DMS 273 treated with DMSO at 0.1 percent for 48 hours (cell line): Measurements from ENCODE around the gene PLVAP.
A peak's percentile ranks its signal among the peaks of the same experiment; 100 is the strongest.
"Not testable (repeated sequence)": the region's sequence is repeated elsewhere in the genome, so short reads cannot be mapped to it uniquely, and the experiment has no call there.

Experiments
- DNase-seq: peaks from one replicate; lab custom pipeline; 2025; lab: John Stamatoyannopoulos, UW

PLVAP gene

DNA sequence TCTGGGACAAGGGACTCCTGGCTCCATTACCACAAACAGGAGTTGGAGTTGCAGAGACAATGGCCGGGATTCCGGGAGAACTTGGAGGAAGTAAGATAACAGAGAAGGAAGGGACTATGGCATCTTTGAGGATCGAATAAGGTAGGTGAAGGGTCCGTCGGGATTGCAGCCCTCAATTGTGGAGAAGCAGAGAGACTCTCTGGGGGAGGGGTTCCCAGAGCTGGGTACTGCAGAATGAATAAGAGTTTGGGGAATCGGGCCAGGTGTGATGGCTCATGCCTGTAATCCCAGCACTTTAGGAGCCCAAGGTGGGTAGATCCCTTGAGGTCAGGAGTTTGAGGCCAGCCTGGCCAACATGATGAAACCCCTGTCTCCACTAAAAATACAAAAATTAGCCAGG, 24.5 kb upstream of the PLVAP start:
- no peak for DNase-seq

DNA sequence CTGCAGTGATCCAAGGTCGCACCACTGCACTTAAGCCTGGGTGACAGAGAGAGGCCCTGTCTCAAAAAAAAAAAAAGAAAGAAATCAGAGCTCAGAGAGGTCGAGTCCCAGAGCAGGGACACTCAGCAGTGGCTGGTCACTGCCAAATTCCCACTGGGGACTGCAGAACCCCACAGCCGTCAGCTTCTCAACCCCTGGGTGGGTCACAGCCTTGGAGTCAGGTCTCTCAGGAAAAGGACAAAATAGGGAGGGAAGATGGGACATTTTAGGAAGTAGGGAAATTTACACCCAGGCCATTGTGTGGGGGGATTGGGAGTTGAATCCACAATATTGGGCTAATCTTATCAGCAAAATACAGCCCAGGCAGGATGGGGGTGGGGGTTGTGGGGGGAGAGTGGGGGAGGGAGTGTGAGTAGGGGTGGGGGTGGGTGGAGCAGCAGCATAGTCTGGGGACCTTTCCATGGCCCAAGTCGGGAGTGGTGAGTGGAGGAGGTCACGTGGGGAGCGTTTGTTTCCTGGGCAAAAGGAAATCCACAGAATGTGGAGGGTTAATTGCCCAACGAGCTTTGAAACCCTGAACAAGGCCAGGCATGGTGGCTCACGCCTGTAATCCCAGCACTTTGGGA, 21.9 kb upstream of the PLVAP start:
- no peak for DNase-seq

DNA sequence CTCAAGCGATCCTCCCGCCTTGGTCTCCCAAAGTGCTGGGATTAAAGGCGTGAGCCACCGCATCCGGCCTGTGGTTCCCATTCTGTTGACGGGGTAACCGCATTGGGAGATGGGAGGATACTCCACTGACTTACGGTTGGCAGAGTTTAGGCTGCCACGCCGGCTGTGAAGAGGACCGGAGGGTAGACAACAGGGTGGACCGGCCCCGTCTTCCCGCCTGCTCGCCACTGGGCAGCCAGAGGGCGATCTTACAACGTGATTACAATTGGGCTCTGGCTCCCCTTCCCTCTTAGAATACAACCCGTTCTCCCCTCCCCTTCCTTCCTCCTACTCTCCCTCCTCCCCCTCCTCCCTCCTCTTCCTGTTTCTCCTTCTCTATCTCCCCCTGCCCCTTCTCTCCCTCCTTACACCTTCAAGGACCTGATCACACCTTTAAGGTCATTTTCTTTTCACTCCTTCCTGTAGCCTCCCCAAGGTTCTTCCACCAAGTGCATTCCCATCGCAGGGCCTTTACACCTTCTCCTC, 17.8 kb upstream of the PLVAP start:
- DNase-seq: no peak

DNA sequence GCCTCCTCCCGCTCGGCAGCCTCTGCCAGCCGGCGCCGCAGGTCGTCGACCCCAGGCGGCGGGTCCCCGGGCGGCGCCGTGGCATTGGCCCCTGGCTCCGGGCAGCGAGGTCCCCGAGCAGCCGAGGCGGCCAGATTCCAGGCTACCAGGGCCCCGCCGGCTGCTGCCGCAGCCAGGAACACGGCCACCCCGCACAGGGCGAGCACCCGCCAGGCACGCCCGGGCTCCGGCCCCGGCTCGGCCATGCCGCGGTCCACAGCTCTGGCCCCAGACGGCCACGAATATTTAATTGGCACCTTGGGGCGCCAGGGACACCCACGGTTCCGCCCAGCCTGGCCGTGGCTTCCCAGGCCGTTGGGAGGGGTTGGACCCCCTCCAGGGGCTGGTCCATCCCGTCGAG, 16.8 kb upstream of the PLVAP start, which contains the start of gene CCDC194:
CCDC194 (minus strand) TSS at position 283 of the 400 bp plus-strand sequence; CDS start at position 245, 38 bp downstream.
- no peak for DNase-seq

DNA sequence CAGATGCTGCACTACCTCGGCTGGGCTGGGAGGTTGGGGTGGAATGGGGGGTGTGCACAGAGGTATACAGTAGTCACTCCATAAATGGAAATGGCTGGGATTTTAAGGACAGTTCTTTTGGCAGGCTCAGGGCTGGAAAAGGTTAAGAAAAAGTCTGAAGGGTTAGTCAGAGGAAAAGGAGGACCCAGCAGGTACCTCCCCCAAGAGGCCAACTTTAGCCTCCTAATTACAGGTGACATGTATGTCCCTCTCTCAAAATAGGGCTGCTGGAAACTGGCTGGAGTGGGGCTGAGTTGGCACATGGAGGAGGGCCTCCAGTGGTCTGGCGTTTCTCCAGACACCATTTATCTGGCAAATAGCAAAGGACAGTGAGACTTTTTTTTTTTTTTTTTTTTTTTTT, 15.9 kb upstream of the PLVAP start:
- DNase-seq: no peak

DNA sequence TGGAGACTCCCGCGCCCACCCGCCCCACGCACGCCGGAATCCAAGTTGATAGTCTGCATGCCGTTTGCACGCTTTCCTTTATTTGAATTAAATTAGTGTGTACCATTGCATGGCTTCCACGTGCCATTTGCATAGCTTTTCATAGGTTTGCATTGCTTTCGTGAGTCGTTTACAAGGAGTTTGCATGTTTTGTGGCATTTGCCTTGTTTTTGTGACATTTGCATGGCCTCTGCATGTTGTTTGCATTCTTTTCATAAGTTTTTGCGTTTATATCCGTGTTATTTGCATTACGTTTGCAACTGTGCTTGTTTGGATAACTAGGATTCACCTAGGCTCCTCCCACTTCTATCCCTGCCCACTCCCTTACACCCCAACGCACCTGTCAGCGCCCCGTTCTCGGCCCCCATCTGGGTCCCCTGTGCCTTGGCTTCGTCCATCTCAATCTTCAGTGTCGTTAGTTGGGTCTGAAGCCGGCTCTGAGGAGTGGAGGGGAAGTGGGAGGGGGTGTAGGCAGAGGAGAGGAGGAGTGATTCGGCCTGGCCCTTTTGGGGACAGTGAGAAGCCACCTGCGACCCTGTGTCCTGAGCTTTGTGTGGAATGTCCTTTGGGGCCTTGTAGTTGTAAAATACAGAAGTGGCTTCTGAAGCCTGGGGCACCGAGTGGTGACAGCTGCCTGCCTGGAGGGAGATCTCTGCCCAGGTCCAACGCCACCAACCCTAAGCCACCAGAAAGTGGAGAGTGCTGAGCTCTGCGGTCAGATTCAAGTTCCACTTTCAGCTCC, 14.4 kb upstream of the PLVAP start:
- no peak for DNase-seq

DNA sequence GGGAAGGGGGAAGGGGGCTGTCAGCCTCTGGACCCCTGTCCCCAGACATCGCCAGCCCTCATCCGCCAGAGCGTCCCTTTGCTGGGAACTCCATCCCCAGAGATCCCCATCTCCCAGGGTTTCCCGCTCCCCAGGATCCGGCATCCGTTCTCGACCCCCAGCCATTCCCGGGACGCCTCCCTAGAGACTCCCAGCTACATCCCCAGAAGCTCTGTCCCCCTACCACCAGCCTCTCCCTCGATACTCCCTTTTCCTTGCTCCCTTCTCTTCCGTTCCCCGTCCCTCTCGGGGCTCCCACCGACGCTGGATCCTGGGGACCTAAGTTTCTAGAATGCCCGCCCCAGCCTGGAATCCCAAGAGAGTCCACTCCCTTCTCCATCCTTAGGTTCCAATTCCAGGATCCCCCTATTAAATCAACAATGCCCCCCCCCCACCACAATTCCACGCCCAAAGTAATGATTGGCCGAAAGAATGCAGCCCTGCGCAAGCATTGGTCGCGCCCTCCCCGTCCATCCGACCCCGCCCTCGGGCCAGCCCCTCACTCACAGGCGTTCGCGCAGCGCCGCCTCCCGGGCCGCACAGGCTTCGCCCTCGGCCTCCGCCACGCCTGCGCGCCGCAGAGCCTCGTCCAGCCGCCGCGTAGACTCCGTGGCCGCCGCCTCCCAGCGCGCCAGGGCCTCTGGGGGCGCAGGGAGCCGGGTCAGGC, 13.7 kb upstream of the PLVAP start:
- peak; percentile 83 for DNase-seq

DNA sequence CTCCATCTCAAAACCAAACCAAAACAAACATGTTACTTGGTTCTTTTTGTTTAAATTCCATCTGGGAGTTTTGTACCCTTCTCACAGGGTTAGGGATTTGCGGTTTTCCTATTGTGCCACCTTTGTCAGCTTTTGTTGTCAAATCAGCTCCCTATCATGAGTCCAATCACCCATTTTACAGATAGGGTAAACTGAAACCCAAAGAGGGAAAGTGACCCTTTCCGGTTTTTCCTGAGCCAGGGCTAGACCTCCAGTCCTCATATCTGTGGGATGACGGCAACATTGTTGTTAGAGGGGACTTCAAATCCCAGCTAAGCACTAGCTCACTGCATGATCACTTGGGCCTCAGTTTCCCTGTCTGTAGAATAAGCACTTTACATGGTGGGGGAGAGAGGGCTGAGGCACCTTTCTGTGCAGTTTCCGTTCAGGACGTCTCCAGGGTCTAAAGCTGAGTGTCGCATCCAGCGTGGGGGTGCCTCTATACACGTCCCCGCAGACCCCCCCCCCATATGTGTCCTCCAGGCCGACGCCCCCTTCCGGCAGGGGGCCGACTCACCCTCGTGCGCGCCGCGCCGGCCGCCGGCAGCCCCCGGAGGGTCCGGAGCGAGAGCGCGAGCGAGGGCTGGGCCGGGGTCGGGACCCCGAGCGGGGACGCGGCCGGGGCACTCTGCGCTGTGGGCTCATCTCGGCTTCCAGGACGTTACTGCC, 13.0 kb upstream of the PLVAP start:
- DNase-seq: no peak

DNA sequence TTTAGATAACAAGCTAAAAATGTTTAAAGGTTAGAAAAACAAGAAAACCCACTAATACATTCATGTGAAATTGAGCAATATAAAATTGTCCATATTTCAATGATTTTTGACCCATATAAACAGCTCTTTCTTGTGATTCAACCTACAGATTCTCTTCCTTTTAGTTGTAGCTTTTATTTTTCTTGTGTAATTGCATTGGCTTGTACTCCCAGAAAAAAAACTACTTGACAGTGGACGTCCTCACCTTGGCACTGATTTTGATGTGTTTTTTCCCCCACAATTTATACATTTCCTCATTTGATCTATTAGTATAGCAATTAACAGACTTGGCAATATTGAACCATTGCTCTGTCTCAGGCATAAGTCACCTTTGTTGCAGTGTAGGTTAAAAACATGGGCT, 12.1 kb upstream of the PLVAP start:
- DNase-seq: no peak

DNA sequence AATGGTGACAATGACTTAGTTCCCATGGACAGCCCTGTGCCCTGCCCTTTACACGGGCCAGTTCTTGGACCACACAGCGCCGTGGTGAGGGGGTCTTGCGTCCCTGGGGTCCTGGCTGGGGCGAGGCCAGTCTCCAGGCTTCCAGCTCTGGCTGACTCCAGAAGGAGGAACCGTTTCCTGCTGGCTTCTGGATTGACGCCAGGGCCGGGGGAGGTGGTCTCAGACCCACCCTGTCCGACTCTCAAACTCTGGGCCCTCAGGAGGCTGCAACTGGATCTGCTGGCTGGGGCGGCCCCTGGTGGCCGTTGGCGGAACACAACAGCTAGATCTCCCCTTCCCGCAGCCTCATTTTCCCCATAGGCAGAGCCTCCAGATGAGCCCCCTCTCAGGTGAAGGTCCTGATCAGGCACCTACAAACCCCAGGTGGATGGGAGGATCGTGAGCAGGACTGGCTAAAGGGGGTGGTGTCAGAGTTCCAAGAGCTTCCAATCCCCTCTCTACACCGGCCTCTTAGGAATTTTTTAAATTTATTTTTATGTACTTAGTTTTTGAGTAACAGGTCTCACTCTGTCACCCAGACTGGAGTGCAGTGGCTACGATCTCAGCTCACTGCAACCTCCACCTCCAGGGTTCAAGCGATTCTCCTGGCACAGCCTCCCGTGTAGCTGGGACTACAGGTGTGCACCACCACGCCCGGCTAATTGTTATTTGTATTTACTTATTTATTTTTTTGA, 8.9 kb upstream of the PLVAP start:
- DNase-seq: no peak

DNA sequence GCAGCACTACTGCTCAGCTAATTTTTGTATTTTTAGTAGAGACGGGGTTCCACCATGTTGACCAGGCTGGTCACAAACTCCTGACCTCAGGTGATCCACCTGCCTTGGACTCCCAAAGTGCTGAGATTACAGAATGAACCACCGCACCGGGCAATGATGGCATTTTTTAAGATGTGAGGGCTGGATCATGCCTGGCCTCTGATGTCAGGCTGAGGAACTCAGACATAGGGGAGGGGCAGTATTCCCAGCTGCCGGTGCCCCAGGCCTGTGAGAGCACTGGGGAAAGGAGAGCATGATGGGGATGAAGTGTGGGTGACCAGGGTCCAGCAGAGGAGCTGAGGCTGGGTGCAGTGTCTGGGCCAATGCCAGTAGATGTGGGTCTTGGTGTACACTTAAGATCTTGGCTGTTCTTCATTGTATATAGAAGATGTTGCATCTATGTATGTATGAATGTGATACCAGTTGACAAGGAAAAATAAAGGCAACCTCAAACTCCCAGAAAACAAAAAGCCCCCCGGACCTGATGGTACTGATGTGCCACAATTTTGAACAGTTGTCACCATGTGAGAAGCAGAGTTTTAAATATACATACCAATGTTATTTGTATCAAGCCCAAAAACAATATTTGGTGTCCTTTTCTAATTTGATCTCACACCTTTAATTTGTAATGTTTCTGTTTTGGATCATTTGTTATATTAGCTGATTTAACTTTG, 3.4 kb upstream of the PLVAP start:
- DNase-seq: no peak

DNA sequence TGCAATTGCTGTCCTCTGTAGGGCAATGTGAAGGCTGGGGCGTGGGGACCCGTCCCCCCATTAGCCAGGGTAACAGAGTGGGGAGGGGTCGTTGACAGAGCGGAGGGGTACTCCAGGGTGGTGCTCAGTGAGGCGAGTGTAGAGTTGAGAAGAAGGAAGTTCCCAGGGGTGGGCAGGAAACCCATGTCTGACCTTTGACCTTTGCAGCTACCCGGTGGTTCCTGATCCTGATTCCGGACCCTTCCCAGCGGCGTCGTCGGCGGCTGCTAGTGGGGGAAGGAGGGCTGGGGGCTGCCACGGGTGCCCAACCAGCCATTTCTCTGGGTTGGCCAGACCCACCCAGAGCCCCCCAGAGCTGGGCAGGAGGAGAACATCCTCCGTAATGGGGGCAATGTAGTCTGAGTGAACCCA, 2.1 kb upstream of the PLVAP start:
- DNase-seq: no peak

DNA sequence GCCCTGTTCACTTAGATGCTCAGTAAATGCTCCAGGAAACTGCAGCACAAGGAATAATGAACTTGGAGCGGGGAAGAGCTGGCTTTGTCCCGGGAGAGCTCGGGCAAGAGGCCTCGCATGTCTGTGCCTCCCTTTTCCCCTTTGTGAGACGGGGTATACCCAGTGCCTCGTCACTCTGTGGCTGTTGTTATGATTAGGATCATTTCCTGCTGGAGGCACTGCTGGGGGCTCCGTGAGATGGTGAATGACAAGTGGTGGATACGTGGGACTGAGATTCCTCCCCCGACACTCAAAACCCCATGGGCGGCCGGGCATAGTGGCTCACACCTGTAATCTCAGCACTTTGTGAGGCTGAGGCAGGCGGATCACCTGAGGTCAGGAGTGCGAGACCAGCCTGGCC, 1.1 kb upstream of the PLVAP start:
- no peak for DNase-seq

DNA sequence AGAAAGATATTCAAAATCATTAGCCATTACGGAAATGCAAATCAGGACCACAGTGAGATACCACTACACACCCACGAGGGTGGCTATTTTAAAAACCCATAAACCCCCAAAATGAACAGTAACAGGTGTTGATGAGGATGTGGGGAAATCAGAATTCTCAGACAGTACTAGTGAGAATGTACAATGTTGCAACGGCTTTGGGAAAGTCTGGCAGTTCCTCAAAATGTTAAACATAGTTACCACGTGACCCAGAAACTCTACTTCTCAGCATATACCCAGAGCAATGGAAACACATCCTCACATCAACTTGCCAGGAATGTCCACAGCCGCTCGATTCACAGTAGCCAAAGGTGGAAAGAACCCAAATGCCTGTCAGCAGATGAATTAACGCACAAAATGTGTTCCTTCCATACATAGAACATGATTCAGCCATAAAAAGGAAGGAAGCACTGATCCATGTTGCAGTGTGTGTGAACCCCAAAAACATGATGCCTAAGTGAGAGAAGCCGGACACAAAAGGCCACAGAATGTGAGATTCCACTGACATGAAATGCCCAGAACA, 7.0 kb downstream of the PLVAP start:
- DNase-seq: no peak

DNA sequence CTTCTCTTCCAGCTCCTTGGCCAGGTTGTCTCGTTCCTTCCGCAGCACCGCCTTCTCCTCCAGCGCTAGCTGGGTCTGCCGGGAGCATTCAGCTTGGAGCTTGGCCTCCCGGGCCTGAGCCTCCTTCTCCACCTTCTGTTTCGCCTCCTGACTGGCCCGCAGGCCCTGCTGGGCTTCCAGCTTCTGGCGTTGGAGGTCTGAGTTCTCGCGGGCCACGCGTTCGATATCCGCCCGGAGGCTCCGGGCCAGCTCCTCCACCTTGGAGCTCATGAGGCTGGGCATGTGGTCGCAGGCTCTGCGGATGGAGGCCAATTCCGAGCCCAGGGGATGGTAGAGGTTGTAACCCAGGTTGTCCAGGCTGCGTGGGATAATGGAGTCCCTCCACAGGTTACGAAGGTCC, 11.8 kb downstream of the PLVAP start:
- DNase-seq: no peak

DNA sequence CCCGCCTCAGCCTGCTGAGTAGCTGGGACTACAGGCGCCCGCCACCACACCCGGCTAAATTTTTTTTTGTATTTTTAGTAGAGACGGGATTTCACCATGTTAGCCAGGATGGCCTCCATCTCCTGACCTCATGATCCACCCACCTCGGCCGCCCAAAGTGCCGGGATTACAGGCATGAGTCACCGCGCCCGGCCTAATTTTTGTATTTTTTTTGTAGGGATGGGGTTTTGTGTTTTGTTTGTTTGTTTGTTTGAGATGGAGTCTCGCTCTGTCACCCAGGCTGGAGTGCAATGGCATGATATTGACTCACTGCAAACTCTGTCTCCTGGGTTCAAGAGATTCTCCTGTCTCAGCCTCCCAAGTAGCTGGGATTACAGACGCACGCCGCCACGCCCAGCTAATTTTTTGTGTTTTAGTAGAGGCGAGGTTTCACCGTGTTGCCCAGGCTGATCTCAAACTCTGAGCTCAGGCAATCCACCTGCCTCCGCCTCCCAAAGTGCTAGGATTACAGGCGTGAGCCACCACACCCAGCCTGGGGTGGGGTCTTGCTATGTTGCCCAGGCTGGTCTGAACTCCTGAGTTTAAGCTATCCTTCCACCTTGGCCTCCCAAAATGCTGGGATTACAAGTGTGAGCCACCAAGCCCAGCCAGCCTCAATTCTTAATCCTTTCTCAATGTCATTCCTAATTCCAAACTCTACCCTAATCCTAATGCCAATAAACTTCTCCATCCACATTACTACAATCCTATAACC, 13.1 kb downstream of the PLVAP start:
- not testable (repeated sequence) for DNase-seq

DNA sequence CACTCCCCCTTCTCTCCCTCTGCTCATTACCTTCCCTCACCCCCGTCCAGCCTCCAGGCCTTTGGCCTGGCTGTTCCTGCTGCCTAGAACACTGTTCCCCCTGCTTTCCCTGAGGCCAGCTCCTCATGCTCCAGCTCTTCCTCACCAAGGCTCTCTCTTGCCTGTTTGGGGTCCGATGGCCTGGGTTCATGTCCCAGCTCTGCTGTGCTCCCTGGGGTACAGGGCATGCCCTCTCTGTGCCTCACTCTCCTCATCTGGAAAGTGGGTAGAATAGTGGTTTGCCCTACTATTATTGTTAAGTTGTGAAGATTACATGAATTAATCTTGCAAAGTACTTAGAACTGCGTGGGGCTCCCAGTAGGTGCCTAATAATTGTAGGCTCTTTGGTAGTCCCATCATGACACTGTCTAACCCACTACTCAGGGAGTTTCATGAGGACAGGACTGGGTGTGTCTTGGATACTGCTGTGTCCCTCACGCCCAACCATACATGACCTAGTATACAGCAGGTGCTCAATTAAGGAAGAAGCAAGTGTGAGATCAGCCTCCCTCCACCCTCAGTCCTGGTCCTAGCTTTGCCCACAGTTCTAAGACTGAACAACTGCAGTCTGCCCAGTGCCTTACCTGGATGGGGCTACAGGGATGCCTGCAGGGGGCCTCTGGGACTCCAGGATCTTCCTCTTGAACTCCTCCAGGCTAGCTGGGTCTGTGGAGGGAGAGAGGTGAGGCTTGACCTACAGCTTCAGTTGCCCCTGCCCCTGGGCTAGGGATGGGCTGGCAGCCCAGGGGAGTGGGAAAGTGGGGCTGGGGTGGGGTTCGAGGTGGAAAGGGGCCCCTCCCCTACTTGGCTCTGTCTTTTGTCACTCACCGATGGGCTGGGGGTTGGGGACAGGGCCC, 17.0 kb downstream of the PLVAP start:
- no peak for DNase-seq

DNA sequence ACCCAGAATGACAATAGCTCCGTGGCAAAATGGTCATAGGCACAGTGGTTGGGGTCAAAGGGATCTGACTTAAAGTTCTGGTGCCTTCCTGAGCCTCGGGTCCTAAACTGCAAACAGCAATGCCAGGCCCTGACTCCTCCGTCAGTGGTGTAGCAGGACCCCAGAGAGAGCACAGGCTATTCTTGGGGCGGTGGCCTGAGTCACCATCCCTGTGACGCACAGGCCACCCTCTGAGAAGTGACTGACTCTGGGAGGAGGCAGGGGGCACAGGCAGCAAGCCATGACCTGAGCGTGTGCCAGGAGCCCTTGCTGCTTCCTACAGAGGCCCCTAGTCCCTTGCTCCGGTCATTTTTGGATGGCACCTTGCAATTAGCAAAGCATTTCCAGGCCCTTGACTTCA, 18.7 kb downstream of the PLVAP start:
- no peak for DNase-seq

DNA sequence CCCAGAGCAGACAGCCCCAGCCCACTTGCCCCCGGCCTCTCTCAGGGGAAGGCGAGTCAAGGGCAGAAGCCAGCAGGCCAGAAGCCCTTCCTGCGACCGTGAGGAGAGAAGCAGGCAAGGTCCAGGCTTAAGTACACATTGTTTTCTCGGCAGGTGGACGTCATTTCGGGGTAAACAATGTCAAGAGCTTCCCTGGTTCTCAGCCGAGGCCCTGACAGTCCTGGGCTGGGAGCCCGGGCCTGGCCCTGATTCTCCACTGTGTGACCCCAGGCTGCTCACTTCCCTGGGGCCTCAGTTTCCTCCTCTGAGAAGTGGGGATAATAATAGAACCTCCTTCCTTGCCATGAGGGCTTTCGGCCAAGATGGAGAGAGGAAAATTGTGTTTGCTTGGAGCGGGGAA, 19.4 kb downstream of the PLVAP start:
- no peak for DNase-seq
